Measurements from ENCODE around the gene SLC9A3.

- no peak for TF ChIP-seq CTCF (IDR thresholded peaks at IDR 0.05)
- TF ChIP-seq EP300 (IDR thresholded peaks at IDR 0.05): no peak
- TF ChIP-seq POLR2AphosphoS5 (IDR thresholded peaks at IDR 0.05): no peak
Observed at GRCh38 chr5:454936-455335, 69.3 kb downstream of the SLC9A3 start.

Measured in esophagus muscularis mucosa (tissue), 4 donors.